KG1 (cell line): ENCODE results near the gene GBF1.
A peak's percentile ranks its signal among the peaks of the same experiment; 100 is the strongest.
"Not testable (repeated sequence)": the region's sequence is repeated elsewhere in the genome, so short reads cannot be mapped to it uniquely, and the experiment has no call there.

Source experiments
- DNase-seq: peaks from one replicate; lab custom pipeline; 2025; lab: John Stamatoyannopoulos, UW

The GBF1 gene

GRCh38 chr10:102306710-102307109, 61.4 kb downstream of the GBF1 start:
- DNase-seq, result no peak

- not testable (repeated sequence) for DNase-seq
Measured at GRCh38 chr10:102308318-102308717, 63.0 kb downstream of the GBF1 start.

DNA sequence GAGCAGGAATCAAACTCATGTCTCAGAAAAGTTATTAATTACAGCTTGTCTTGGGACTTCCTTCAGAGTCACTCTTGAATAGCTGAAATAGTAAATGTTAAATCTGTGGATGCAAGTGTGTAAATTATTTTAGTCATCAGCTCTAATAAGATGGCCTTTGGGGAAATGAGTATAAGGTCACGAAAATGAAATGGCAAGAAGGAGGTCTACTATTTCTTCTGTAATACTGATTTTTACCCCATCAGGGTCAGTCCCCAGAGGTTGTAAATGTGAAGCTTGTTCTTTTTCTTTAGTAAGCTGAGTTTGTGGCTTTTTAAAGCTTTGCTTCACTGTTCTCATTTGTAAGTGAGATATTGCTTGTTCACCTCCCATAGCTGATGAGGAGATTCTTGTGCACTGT, 63.9 kb downstream of the GBF1 start:
- DNase-seq, result no peak

DNA sequence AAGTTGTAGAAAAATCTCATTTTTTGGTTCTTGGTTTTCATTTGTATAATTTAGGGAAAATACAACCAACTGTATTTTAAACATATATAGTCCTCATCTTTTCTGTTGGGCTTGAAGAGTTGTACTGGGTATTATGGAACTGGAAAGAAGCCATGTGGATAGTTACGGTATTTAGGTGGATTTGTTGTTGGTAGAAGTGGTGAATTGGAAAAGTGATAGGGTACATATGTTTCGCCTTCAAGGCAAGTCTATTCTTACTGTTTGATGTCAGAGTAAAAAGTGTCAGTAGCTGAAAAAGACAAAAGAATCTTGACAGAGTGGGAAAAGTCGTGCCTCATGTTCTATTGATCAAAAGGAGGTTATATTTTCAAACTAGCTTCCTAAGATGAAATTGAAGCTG, 64.6 kb downstream of the GBF1 start:
- no peak for DNase-seq

DNA sequence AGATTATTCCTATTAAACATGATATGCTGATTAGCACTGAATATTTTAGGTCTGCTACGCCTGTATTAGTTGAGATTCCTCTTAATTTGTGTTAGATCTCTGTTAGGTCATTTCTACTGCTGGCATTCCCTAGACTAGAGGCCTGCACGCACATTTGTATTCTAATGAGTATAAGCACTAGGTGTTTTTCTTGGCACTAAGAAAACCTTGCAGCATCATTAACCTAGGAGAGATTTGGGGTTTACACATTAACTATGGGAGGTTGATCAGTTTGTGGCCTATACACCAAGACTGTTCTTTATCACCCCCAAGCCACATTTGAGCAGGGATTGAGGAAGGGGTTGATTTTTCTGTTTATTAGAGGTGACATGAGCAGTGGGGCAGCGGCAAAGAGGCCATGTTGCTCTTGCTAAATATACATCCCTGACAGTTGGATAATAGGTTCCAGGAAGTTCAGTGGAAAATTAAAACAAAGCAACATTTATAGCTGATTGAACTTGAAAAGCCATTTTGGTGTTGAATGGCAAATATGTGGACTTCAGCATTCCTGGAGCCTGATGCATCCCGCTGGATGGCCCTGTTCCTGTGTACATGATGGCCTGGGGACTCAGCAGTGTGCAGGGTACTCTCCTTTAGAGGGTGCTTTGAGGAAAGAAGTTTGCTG, 65.2 kb downstream of the GBF1 start:
- DNase-seq, result no peak

- DNase-seq, result no peak
Measured at GRCh38 chr10:102311025-102311420, 65.7 kb downstream of the GBF1 start.

DNA sequence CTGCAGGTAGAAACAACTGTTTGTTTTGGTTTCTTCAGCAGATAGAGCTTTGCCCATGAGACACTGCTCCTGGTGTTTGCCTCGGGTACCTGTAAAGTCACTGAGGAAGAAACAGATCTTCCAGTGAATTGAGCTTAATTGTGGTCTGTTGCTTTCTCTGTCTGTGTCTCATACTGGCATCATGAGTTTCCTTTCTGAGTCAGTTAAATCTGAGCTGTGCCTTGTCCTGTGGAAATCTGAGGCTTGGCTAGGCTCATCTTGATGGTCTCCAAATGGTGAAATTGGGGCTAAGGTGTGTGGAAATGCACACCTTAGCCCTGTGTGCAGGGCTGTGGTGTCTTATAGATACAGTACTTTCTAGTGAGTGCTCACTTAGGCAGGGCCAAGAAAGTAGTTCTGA, 67.4 kb downstream of the GBF1 start:
- DNase-seq, result no peak

DNA sequence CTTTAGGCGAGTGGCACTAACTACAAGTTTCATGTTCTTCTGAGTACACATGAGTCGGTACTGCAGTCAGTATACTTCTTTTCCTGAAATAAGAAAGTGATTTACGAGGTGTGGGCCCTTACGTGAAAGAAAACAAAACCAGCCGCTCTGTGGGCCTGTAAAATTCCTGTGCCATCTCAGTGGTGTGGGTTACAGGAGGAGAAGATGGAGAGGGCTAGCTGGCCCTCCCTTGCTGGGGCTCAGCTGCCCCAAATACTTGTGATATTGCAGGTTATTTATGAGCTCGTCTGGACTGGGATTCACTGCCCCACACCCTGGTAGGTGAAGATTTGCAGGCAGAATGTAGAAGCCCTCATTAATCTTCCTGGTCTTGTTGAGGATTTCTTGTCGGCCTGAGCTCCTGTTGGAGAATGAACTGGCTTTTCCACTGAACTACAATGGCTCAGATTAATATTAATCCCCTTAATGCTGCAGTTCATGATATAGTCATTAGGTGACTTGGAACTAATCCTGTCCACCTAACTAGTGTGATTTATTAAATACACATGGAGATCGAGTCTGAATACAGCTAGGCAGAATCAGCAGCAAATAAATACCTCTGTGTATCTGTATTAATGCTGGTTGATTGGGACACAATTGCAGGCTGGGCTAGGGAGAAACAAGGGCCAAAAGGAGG, 68.0 kb downstream of the GBF1 start:
- DNase-seq, result no peak

DNA sequence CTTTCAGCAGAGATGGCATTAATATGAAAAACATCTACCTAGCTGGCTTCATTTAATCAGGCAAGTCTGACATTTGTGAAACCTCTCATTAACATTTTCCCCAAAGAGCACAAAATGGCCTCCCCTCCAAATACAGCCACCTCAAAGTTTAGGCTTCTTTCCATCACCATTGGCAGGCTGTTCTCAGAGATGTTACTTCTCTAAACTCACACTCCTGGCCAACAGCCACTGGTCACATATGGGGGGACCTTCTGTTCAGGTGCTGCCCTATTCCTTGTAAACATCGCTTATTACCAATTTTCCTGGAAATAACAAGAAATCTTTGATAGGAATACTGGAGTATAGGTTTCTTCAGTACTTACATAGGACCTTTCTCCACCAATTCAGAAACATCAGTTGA, 69.5 kb downstream of the GBF1 start:
- no peak for DNase-seq

GRCh38 chr10:102316421-102316820, 71.1 kb downstream of the GBF1 start:
- no peak for DNase-seq

DNA sequence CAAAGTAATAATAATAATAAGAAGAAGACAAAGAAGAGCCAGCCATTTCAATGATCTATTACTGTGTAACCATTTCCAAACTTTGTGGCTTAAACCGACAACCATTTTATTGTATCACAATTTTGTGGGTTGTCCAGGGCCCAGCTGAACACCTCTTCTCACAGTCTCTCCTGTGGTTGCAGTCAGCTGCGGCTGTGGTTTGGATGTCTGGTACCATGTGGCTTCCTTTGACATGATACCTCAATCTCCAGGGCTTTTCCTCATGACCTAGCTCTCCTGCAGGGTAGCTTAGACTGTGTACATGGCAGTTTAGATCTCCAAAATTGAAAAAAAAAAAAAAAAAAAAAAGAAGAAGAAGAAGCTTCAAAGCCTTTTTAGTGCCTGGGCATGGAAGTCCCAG, 77.6 kb downstream of the GBF1 start:
- DNase-seq, result peak; percentile 38

GRCh38 chr10:102324061-102324460, 78.7 kb downstream of the GBF1 start:
- no peak for DNase-seq

- DNase-seq, result no peak
Measured at GRCh38 chr10:102326031-102326430, 80.7 kb downstream of the GBF1 start.

DNA sequence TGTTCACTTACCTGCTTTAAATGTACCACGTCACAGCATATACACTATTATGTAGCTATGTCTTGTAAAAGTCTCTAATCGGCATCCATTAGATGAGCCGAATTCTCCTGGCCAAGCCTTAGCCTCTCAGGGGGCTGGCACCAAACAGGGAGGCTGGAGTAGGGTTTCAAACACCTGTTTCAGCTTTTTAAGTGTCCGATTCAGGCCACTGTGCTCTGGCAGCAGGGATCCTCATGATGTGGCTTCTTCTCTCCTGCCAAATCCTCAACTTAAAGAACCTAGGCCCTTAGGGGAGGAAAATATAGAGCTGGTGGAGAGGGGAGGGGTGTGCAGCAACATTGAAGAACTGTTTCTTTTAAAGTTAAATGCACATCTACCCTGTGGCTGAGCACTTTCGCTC, 81.7 kb downstream of the GBF1 start:
- no peak for DNase-seq

DNA sequence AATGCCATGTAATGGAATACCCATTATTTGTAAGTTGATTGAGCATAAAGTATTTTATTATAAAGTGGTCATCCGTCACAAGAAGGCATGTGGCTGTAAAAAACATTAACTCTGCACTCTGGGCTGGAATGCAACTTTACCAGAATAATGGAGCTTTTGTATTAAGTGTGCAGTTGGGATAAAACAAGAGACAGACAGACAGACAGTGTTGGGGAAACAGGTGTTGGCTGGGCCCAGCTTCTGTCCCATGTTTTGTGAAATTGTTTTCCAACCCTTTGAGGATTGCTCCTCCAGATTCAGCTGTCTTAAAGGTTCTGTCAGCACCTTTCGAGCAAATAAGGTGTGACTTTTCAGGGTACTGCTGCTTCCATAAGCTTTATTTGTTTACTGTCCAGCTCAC, 82.3 kb downstream of the GBF1 start:
- no peak for DNase-seq

GRCh38 chr10:102332772-102333171, 87.4 kb downstream of the GBF1 start:
- no peak for DNase-seq

DNA sequence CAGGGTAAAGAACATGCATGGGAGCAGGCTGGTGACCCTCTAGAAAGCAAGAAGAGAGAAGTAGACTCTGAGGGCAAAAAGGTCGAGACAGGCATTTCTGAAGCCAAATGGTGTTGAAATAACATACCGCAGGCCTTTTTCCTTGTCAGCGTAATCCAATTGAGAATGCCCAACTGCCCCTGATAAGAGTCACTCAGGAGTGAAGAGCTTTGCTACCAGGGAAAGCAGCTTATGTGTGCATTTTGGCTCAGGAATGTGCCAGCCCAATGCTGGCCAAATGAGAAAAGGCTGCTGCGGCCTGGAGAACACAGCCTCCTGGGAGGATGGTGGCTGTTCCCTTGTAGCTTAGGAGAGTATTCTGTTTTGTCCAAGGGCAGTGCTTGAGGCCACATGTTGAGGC, 88.8 kb downstream of the GBF1 start:
- DNase-seq, result no peak

- no peak for DNase-seq
Measured at GRCh38 chr10:102335184-102335583, 89.9 kb downstream of the GBF1 start.

DNA sequence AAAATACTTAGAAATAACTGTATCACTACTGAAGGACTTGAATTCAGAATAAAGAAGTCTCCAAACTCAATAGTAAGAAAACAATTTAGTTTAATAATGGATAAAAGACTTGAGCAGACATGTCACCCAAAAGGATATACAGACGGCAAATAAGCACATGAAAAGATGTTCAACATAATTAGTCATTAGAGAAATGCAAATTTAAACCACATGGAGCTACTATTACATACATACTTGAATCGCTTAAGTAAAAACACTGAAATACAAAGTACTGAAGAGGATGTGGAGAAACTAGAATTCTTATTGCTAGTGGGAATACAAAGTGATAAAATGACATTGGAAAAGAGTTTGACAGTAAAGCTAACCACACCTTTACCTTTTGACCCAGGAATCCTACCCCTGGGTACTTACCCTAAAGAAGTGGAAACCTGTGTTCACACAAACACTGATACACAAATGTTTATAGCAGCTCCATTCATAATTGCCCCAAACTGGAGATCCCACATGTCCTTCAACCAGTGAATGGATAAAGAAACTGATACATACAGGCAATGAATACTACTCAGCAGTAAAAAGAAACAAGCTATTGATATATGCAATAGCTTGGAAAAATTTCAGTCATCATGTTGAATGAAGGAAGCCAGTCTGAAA, 95.8 kb downstream of the GBF1 start:
- no peak for DNase-seq

GRCh38 chr10:102342458-102342857, 97.1 kb downstream of the GBF1 start:
- no peak for DNase-seq

DNA sequence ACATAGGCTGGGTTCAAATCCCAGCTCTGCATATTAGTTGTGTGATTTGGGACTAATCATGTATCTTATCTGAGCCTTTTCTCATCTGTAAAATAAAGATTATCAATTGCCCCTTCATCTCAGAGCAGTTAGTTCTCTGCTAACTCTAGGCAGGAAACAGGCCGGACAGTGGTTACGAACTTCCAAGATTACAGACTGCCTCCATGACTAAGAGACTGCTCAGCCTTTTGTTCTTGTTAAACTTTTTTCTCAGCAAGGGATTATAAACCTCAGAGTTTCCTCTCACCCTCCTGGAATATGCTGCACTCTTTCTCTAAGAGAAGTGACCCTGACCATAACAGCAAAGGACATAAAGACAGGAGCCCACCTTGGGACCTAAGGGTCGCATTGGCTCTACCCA, 97.6 kb downstream of the GBF1 start:
- no peak for DNase-seq

GRCh38 chr10:102344067-102344466, 98.7 kb downstream of the GBF1 start:
- DNase-seq, result no peak

- no peak for DNase-seq
Measured at GRCh38 chr10:102347236-102347828, 102.0 kb downstream of the GBF1 start.
